Keratinocyte (primary cell): Measurements from ENCODE around the gene TRABD2B. TPM values are rescaled to one million over a fixed set of nuclear protein-coding genes. Genes with fewer than 3 reads are reported as not detected.

Experiments
- DNase-seq: peaks from one replicate; pipeline ENCODE4 v3.0.0-alpha.2; 2011; ENCODE audit warnings: low read depth, missing footprints, low spot score
- FAIRE-seq: peaks from 2 replicates; lab custom pipeline; 2011; peaks lifted over from hg19 to GRCh38; lab: Jason Lieb, UNC
- H2AFZ ChIP-seq: 2 replicates; pipeline ENCODE4 v1.6.0; 2012; ENCODE audit warnings: low read length, control low read depth, inconsistent platforms; ENCODE audit not compliant: control insufficient read depth
- H3K27ac ChIP-seq: 2 replicates; pipeline ENCODE4 v1.5.1; 2011; ENCODE audit warnings: low read length; ENCODE audit not compliant: control insufficient read depth, insufficient read depth
- H3K27me3 ChIP-seq: 3 replicates; pipeline ENCODE4 v1.6.0; 2011; ENCODE audit warnings: low read length; ENCODE audit not compliant: control insufficient read depth, insufficient read depth; ENCODE audit errors: extremely low read depth
- H3K36me3 ChIP-seq, 2 experiments: 2 replicates in 1 of 2; 3 replicates in 1 of 2; pipeline ENCODE4 v1.5.1; 2011; ENCODE audit warnings: low read length in 2 of 2, mild to moderate bottlenecking in 1 of 2; ENCODE audit not compliant: control insufficient read depth in 2 of 2, insufficient read depth in 2 of 2; ENCODE audit errors: extremely low read depth in 1 of 2
- H3K4me1 ChIP-seq: 3 replicates; pipeline ENCODE4 v1.5.1; 2011; ENCODE audit warnings: low read length; ENCODE audit not compliant: control insufficient read depth, insufficient read depth; ENCODE audit errors: extremely low read depth
- H3K4me2 ChIP-seq: 3 replicates; pipeline ENCODE4 v1.6.0; 2011; ENCODE audit warnings: low read depth, low read length; ENCODE audit not compliant: control insufficient read depth, insufficient read depth; ENCODE audit errors: extremely low read depth
- H3K4me3 ChIP-seq, 3 experiments: fragments of 200-600 bp in 1 of 3; sonication (generic) in 1 of 3; 2 replicates in 2 of 3; 3 replicates in 1 of 3; pipeline ENCODE4 v1.5.1; 2011 to 2016; ENCODE audit warnings: low read length in 3 of 3, mild to moderate bottlenecking in 3 of 3, control low read depth in 2 of 3, inconsistent platforms in 1 of 3, low read depth in 1 of 3, mixed read lengths in 1 of 3, mixed run types in 1 of 3, moderate library complexity in 1 of 3; ENCODE audit not compliant: control insufficient read depth in 2 of 3, insufficient read depth in 2 of 3; ENCODE audit errors: extremely low read depth in 1 of 3
- H3K79me2 ChIP-seq: 2 replicates; pipeline ENCODE4 v1.6.0; 2012; ENCODE audit warnings: low read length; ENCODE audit not compliant: control insufficient read depth, insufficient read depth
- H3K9ac ChIP-seq: 3 replicates; pipeline ENCODE4 v1.6.0; 2011; ENCODE audit warnings: low read length; ENCODE audit not compliant: control insufficient read depth, insufficient read depth; ENCODE audit errors: extremely low read depth
- H3K9me1 ChIP-seq: 3 replicates; pipeline ENCODE4 v1.6.0; 2011; ENCODE audit warnings: low read length; ENCODE audit not compliant: control insufficient read depth, insufficient read depth; ENCODE audit errors: extremely low read depth
- H3K9me3 ChIP-seq: 2 replicates; pipeline ENCODE4 v1.5.1; 2012; ENCODE audit warnings: low read depth, low read length; ENCODE audit not compliant: control insufficient read depth
- H4K20me1 ChIP-seq: 3 replicates; pipeline ENCODE4 v1.6.0; 2011; ENCODE audit warnings: low read length; ENCODE audit not compliant: control insufficient read depth, insufficient read depth; ENCODE audit errors: extremely low read depth
- EZH2 ChIP-seq: IDR thresholded peaks from one replicate; pipeline ENCODE4 v1.6.1; 2012; ENCODE audit warnings: inconsistent platforms, mild to moderate bottlenecking, low read length, moderate library complexity
- dilution Hi-C: fragments of 300-500 bp; cut with MboI; formaldehyde crosslinking; loops from one replicate; pipeline ENCODE4 v1.7.0; 2020; ENCODE audit warnings: low sequenced_read_pairs; ENCODE audit not compliant: extremely low pct_ligation_motif_present
- polyA plus RNA-seq, 5 experiments: library from polyadenylated mRNA; depleted of rRNA in 3 of 5; stranded (reverse) in 3 of 5; stranded (forward) in 1 of 5; unstranded in 1 of 5; fragments of >200 nt; gene quantifications; 1 replicate in 1 of 5; 2 replicates in 3 of 5; 3 replicates in 1 of 5; pipeline versions ENCODE4 v1.2.1 to v1.2.3, GENCODE V29; 2011 to 2012; ENCODE audit warnings: missing spikeins in 2 of 5, low read depth in 1 of 5, low replicate concordance in 1 of 5
- TF ChIP-seq, protein P1 (sequence below), 3 experiments: IDR thresholded peaks in 1 of 3; conservative IDR thresholded peaks in 1 of 3; optimal IDR thresholded peaks in 1 of 3; 2 replicates in 2 of 3; 3 replicates in 1 of 3; pipeline versions ENCODE3 to v1.5.1; 2011; ENCODE audit warnings: low read length in 3 of 3, mild to moderate bottlenecking in 3 of 3, moderate library complexity in 2 of 3, control low read depth in 1 of 3, inconsistent platforms in 1 of 3; ENCODE audit not compliant: insufficient read depth in 2 of 3; ENCODE audit errors: extremely low read depth in 1 of 3

The TRABD2B gene
- polyA plus RNA-seq, 1 donor (not counting 4 experiments of a cell fraction or from before 2014, with no cell fraction given), result 0.13 TPM

- H2AFZ ChIP-seq, result no peak overlapping the region
- H3K79me2 ChIP-seq, result no peaks in the 10 kb centered on the region
- no peaks in the 10 kb centered on the region for H3K9me1 ChIP-seq
- no peak overlapping the region for H3K4me3 ChIP-seq
- H3K9me3 ChIP-seq, result no peaks in the 10 kb centered on the region
- FAIRE-seq, result no peak
- no peak overlapping the region for H3K27ac ChIP-seq
- H3K4me1 ChIP-seq, result no peaks in the 10 kb centered on the region
- no peaks in the 10 kb centered on the region for H4K20me1 ChIP-seq
- no peak overlapping the region for H3K4me2 ChIP-seq
- no peaks in the 10 kb centered on the region for H3K27me3 ChIP-seq
- no peak overlapping the region for H3K9ac ChIP-seq
- DNase-seq, result no peak
- no peaks in the 10 kb centered on the region for H3K36me3 ChIP-seq
- TF ChIP-seq, protein P1, sequence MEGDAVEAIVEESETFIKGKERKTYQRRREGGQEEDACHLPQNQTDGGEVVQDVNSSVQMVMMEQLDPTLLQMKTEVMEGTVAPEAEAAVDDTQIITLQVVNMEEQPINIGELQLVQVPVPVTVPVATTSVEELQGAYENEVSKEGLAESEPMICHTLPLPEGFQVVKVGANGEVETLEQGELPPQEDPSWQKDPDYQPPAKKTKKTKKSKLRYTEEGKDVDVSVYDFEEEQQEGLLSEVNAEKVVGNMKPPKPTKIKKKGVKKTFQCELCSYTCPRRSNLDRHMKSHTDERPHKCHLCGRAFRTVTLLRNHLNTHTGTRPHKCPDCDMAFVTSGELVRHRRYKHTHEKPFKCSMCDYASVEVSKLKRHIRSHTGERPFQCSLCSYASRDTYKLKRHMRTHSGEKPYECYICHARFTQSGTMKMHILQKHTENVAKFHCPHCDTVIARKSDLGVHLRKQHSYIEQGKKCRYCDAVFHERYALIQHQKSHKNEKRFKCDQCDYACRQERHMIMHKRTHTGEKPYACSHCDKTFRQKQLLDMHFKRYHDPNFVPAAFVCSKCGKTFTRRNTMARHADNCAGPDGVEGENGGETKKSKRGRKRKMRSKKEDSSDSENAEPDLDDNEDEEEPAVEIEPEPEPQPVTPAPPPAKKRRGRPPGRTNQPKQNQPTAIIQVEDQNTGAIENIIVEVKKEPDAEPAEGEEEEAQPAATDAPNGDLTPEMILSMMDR (optimal IDR thresholded peaks at IDR 0.05 in 1 of 3, IDR thresholded peaks at IDR 0.05 in 1 of 3, conservative IDR thresholded peaks at IDR 0.05 in 1 of 3; ENCODE audit: extremely low read depth in 1 of 3, insufficient read depth in 2 of 3, low read length in 3 of 3), result no peak
- TF ChIP-seq EZH2, result no peak
- dilution Hi-C loops, result no loop called here
Measured at GRCh38 chr1:48033495-48034045, 36.4 kb upstream of the TRABD2B start.

DNA sequence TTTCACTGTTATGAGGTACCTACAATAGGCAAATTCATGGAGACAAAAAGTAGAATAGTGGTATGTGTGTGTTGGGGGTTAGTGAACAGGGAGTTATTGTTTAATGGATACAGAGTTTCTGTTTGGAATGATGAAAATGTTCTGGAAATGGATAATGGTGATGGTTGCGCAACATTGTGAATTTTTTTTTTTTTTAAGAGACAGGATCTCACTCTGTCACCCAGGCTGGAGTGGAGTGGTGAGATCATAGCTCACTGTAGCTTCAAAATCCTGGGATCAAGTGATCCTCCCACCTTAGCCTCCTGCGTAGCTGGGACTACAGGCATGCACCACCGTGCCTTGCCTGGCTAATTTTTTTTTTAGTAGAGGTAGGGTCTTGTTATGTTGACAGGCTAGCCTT is 34.5 kb upstream of the TRABD2B start:
- no peaks in the 10 kb centered on the region for H3K36me3 ChIP-seq
- no peak for DNase-seq
- no peaks in the 10 kb centered on the region for H3K79me2 ChIP-seq
- dilution Hi-C loops, result no loop called here
- H3K4me3 ChIP-seq, result no peak overlapping the region
- H3K4me1 ChIP-seq, result peaks cover 3% of the 10 kb centered on the region
- no peak overlapping the region for H3K4me2 ChIP-seq
- no peak overlapping the region for H3K27ac ChIP-seq
- no peak for FAIRE-seq
- no peaks in the 10 kb centered on the region for H4K20me1 ChIP-seq
- H3K27me3 ChIP-seq, result no peaks in the 10 kb centered on the region
- no peak for TF ChIP-seq EZH2
- TF ChIP-seq, protein P1 (optimal IDR thresholded peaks at IDR 0.05 in 1 of 3, IDR thresholded peaks at IDR 0.05 in 1 of 3, conservative IDR thresholded peaks at IDR 0.05 in 1 of 3; ENCODE audit: extremely low read depth in 1 of 3, insufficient read depth in 2 of 3, low read length in 3 of 3), result no peak
- no peaks in the 10 kb centered on the region for H3K9me1 ChIP-seq
- H3K9me3 ChIP-seq, result no peaks in the 10 kb centered on the region
- no peak overlapping the region for H3K9ac ChIP-seq
- no peak overlapping the region for H2AFZ ChIP-seq
